ENCODE data around the gene NAALADL2.

DNA sequence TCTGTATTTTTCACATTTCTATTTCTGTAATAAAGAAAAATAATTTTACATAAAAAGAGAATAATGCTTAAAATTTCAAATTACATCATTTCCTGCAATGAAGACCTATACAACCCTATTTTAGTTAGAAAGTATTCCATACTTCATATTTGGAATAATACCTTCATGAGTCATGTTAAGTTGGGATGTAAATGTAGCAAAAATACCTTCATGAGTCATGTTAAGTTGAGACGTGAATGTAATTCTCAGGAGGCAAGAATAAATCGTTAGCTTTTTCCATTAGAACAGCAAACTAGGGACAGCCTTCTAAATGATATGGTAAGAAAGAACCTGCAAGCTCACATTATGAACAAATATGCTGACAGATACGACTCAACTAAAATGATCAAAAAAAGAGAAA, 91.9 kb downstream of the NAALADL2 start:
- TF ChIP-seq EP300 (IDR thresholded peaks at IDR 0.05; ENCODE audit: borderline replicate concordance in 1 of 2, low read depth in 2 of 2, low read length in 2 of 2): no peak
- TF ChIP-seq POLR2A (IDR thresholded peaks at IDR 0.05; ENCODE audit: control extremely low read depth in 1 of 2, low read depth in 2 of 2, low read length in 2 of 2): no peak
- TF ChIP-seq SIRT6 (IDR thresholded peaks at IDR 0.05; ENCODE audit: low read length): no peak
- no peak for TF ChIP-seq EZH2 (IDR thresholded peaks at IDR 0.05; ENCODE audit: low read depth, low read length, severe bottlenecking)
- TF ChIP-seq RNF2 (IDR thresholded peaks at IDR 0.05; ENCODE audit: borderline replicate concordance, low read depth, low read length, missing control alignments, poor library complexity, severe bottlenecking): no peak
- TF ChIP-seq, protein P1, sequence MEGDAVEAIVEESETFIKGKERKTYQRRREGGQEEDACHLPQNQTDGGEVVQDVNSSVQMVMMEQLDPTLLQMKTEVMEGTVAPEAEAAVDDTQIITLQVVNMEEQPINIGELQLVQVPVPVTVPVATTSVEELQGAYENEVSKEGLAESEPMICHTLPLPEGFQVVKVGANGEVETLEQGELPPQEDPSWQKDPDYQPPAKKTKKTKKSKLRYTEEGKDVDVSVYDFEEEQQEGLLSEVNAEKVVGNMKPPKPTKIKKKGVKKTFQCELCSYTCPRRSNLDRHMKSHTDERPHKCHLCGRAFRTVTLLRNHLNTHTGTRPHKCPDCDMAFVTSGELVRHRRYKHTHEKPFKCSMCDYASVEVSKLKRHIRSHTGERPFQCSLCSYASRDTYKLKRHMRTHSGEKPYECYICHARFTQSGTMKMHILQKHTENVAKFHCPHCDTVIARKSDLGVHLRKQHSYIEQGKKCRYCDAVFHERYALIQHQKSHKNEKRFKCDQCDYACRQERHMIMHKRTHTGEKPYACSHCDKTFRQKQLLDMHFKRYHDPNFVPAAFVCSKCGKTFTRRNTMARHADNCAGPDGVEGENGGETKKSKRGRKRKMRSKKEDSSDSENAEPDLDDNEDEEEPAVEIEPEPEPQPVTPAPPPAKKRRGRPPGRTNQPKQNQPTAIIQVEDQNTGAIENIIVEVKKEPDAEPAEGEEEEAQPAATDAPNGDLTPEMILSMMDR (IDR thresholded peaks at IDR 0.05; ENCODE audit: control extremely low read depth in 1 of 3, insufficient read depth in 1 of 3, low read depth in 1 of 3, low read length in 3 of 3): no peak
- TF ChIP-seq NRF1 (IDR thresholded peaks at IDR 0.05; ENCODE audit: low read depth, low read length): no peak
- TF ChIP-seq SIN3A (conservative IDR thresholded peaks at IDR 0.05 in 1 of 2, IDR thresholded peaks at IDR 0.05 in 1 of 2; ENCODE audit: low read depth in 1 of 2, low read length in 2 of 2): no peak
- no peak for TF ChIP-seq JUND (IDR thresholded peaks at IDR 0.05; ENCODE audit: low read length)
- no peak for TF ChIP-seq ZNF274 (IDR thresholded peaks at IDR 0.05; ENCODE audit: borderline replicate concordance, extremely low read depth, low read length)
- no peak for TF ChIP-seq RXRA (IDR thresholded peaks at IDR 0.05; ENCODE audit: insufficient read depth, low read depth, low read length)
